H1 (cell line): ENCODE results near the gene DIDO1.

ENCODE experiments used
- CBX5 ChIP-seq: fragments of 300-800, 300-1000 bp; sonication (generic); IDR thresholded peaks from 2 replicates; pipeline ENCODE4 v1.7.1; 2016; ENCODE audit warnings: antibody characterized with exemption, low read length, low read depth
- JUND ChIP-seq: IDR thresholded peaks from 2 replicates; pipeline ENCODE4 v1.6.1; 2011; ENCODE audit warnings: mild to moderate bottlenecking, improper control_type of control experiment, low read length
- KDM1A ChIP-seq: fragments of 200-600, 300-600 bp; sonication (generic); IDR thresholded peaks from 2 replicates; pipeline ENCODE4 v1.7.1; 2016; ENCODE audit warnings: mild to moderate bottlenecking, low read length, borderline replicate concordance
- POLR2AphosphoS5 ChIP-seq: IDR thresholded peaks from 2 replicates; pipeline ENCODE4 v1.6.1; 2011; ENCODE audit warnings: low read depth, low read length
- ZNF274 ChIP-seq: IDR thresholded peaks from 2 replicates; pipeline ENCODE4 v1.7.0; 2012; ENCODE audit warnings: low read length, borderline replicate concordance; ENCODE audit errors: extremely low read depth

DNA sequence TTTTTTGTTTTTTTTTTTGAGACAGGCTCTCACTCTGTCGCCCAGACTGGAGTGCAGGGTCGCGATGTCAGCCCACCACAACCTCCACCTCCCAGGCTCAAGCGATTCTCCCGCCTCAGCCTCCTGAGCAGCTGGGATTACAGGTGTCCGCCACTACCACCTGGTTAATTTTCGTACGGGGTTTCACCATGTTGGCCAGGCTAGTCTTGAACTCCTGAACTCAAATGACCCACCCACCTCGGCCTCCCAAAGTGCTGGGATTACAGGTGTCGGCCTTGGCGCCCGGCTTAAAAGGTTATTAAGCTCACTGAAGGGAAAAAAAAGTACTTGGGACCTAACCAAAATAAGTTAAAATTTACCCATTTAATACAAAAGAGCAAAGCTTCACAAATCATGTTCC, 66.6 kb downstream of the DIDO1 start:
- TF ChIP-seq CBX5 (no peak), KDM1A (no peak), JUND (no peak), ZNF274 (no peak), POLR2AphosphoS5 (no peak)
